Thymus (tissue), 11 donors: ENCODE measurements around the gene IPPK. TPM values are rescaled to one million over a fixed set of nuclear protein-coding genes. Genes with fewer than 3 reads are reported as not detected.

Experiments used
- DNase-seq, 9 donors: peaks; one replicate each; pipeline ENCODE4 v3.0.0-alpha.2; 2013; ENCODE audit warnings: low spot score in 9 of 9, low read depth in 6 of 9, missing footprints in 1 of 9
- H3K27ac ChIP-seq, 2 donors: one replicate each; pipeline ENCODE4 v1.5.1; 2013; ENCODE audit warnings: control low read depth in 1 of 2, low read depth in 1 of 2, low read length in 1 of 2, mild to moderate bottlenecking in 1 of 2, moderate library complexity in 1 of 2
- H3K27me3 ChIP-seq, 2 donors: one replicate each; pipeline ENCODE4 v1.5.1; 2013; ENCODE audit warnings: low read length in 1 of 2; ENCODE audit not compliant: control insufficient read depth in 2 of 2, insufficient read depth in 1 of 2
- H3K36me3 ChIP-seq, 2 donors: one replicate each; pipeline ENCODE4 v1.5.1; 2013; ENCODE audit warnings: low read length in 1 of 2, mild to moderate bottlenecking in 1 of 2, moderate library complexity in 1 of 2; ENCODE audit not compliant: control insufficient read depth in 2 of 2, insufficient read depth in 2 of 2
- H3K4me1 ChIP-seq, 2 donors: one replicate each; pipeline ENCODE4 v1.5.1; 2013; ENCODE audit warnings: low read length in 2 of 2; ENCODE audit not compliant: control insufficient read depth in 2 of 2, insufficient read depth in 2 of 2
- H3K4me3 ChIP-seq, 2 donors: one replicate each; pipeline ENCODE4 v1.5.1; 2013; ENCODE audit warnings: low read length in 2 of 2, control low read depth in 1 of 2, mild to moderate bottlenecking in 1 of 2
- H3K9me3 ChIP-seq, 2 donors: one replicate each; pipeline ENCODE4 v1.5.1; 2013; ENCODE audit warnings: low read length in 1 of 2, mild to moderate bottlenecking in 1 of 2; ENCODE audit not compliant: control insufficient read depth in 2 of 2, insufficient read depth in 1 of 2
- WGBS: extraction: QIAGEN DNeasy Blood & Tissue Kit; methylation state at CpG from one replicate; pipeline ENCODE4 v1.1.7; 2013; 5-methylcytosine and 5-hydroxymethylcytosine counted together
- polyA plus RNA-seq: library from polyadenylated mRNA; stranded (reverse); fragments of 200-250 nt; gene quantifications from one replicate; pipeline ENCODE4 v1.2.3, GENCODE V29; 2013
- total RNA-seq: library from RNA; stranded (reverse); fragments of 120-200 nt; gene quantifications from one replicate; pipeline ENCODE4 v1.2.4, GENCODE V29; 2013
- donor health status: healthy.

Gene IPPK
- total and polyA plus RNA-seq, 2 donors, result 5.7 to 10.5 TPM

- Histone ChIP-seq H3K4me1 (peaks cover 8 to 15% of the 10 kb centered on the region in 2 donors), H3K27me3 (no peaks in the 10 kb centered on the region), H3K27ac (no peak overlapping the region), H3K4me3 (no peak overlapping the region), H3K9me3 (no peaks in the 10 kb centered on the region), H3K36me3 (peaks cover 6 to 11% of the 10 kb centered on the region in 2 donors)
- no peak for DNase-seq
- WGBS, result 97% methylated on average over 10 of the region's 10 CpGs
Measured at GRCh38 chr9:92663951-92664350, 6.0 kb downstream of the IPPK start.

- H3K9me3 ChIP-seq, result no peaks in the 10 kb centered on the region
- no peak overlapping the region for H3K27ac ChIP-seq
- no peaks in the 10 kb centered on the region for H3K27me3 ChIP-seq
- WGBS, result 96% methylated on average over 3 of the region's 3 CpGs
- DNase-seq, result no peak
- peaks cover 0 to 11% of the 10 kb centered on the region in 2 donors for H3K4me1 ChIP-seq
- H3K36me3 ChIP-seq, result peaks cover 10 to 17% of the 10 kb centered on the region in 2 donors
- no peak overlapping the region for H3K4me3 ChIP-seq
Measured at GRCh38 chr9:92663126-92663525, 6.8 kb downstream of the IPPK start.

- H3K9me3 ChIP-seq, result no peaks in the 10 kb centered on the region
- DNase-seq, result no peak
- no peak overlapping the region for H3K4me3 ChIP-seq
- H3K36me3 ChIP-seq, result peaks cover 20 to 25% of the 10 kb centered on the region in 2 donors
- 95% methylated on average over 4 of the region's 4 CpGs for WGBS
- peaks cover 0 to 11% of the 10 kb centered on the region in 2 donors for H3K4me1 ChIP-seq
- no peaks in the 10 kb centered on the region for H3K27me3 ChIP-seq
- H3K27ac ChIP-seq, result no peak overlapping the region
Measured at GRCh38 chr9:92661743-92662142, 8.2 kb downstream of the IPPK start.

GRCh38 chr9:92661127-92661526 lies 8.8 kb downstream of the IPPK start:
- DNase-seq, result no peak
- Histone ChIP-seq H3K27me3 (no peaks in the 10 kb centered on the region), H3K9me3 (no peaks in the 10 kb centered on the region), H3K27ac (no peak overlapping the region), H3K4me3 (no peak overlapping the region), H3K4me1 (peaks cover 0 to 11% of the 10 kb centered on the region in 2 donors), H3K36me3 (peaks cover 17 to 26% of the 10 kb centered on the region in 2 donors)
- WGBS, result 95% methylated on average over 5 of the region's 5 CpGs

- 95% methylated on average over 4 of the region's 4 CpGs for WGBS
- H3K9me3 ChIP-seq, result no peaks in the 10 kb centered on the region
- no peak for DNase-seq
- H3K4me1 ChIP-seq, result peaks cover 0 to 8% of the 10 kb centered on the region in 2 donors
- H3K36me3 ChIP-seq, result peaks cover 19 to 32% of the 10 kb centered on the region in 2 donors
- no peaks in the 10 kb centered on the region for H3K27me3 ChIP-seq
- no peak overlapping the region for H3K27ac ChIP-seq
- H3K4me3 ChIP-seq, result no peak overlapping the region
Measured at GRCh38 chr9:92660266-92660665, 9.7 kb downstream of the IPPK start.

- H3K36me3 ChIP-seq, result peaks cover 25 to 37% of the 10 kb centered on the region in 2 donors
- no peaks in the 10 kb centered on the region for H3K9me3 ChIP-seq
- WGBS, result 98% methylated on average over 10 of the region's 10 CpGs
- H3K27ac ChIP-seq, result no peak overlapping the region
- DNase-seq, result no peak
- peaks cover 0 to 5% of the 10 kb centered on the region in 2 donors for H3K4me1 ChIP-seq
- H3K27me3 ChIP-seq, result no peaks in the 10 kb centered on the region
- H3K4me3 ChIP-seq, result no peak overlapping the region
Measured at GRCh38 chr9:92659601-92660000, 10.3 kb downstream of the IPPK start.

- peaks cover 35 to 39% of the 10 kb centered on the region in 2 donors for H3K36me3 ChIP-seq
- no peaks in the 10 kb centered on the region for H3K4me1 ChIP-seq
- no peaks in the 10 kb centered on the region for H3K27me3 ChIP-seq
- no peak overlapping the region for H3K4me3 ChIP-seq
- H3K9me3 ChIP-seq, result no peaks in the 10 kb centered on the region
- no peak overlapping the region for H3K27ac ChIP-seq
- WGBS, result 98% methylated on average over 4 of the region's 4 CpGs
- DNase-seq, result no peak
Measured at GRCh38 chr9:92658611-92659010, 11.3 kb downstream of the IPPK start.

- Histone ChIP-seq H3K4me1 (no peaks in the 10 kb centered on the region), H3K4me3 (no peak overlapping the region), H3K27ac (no peak overlapping the region), H3K9me3 (no peaks in the 10 kb centered on the region), H3K36me3 (peaks cover 37 to 38% of the 10 kb centered on the region in 2 donors), H3K27me3 (no peaks in the 10 kb centered on the region)
- DNase-seq, result no peak
- 96% methylated on average over 7 of the region's 7 CpGs for WGBS
Measured at GRCh38 chr9:92658176-92658575, 11.8 kb downstream of the IPPK start.

GRCh38 chr9:92657296-92658094 lies 12.4 kb downstream of the IPPK start:
- WGBS, result 98% methylated on average over 17 of the region's 17 CpGs
- Histone ChIP-seq H3K4me1 (no peaks in the 10 kb centered on the region), H3K27me3 (no peaks in the 10 kb centered on the region), H3K9me3 (no peaks in the 10 kb centered on the region), H3K4me3 (no peak overlapping the region), H3K36me3 (peaks cover 40 to 43% of the 10 kb centered on the region in 2 donors), H3K27ac (no peak overlapping the region)
- no peak for DNase-seq
